ENCODE measurements around the gene DNAJC11.
"Not testable (repeated sequence)": the region's sequence is repeated elsewhere in the genome, so short reads cannot be mapped to it uniquely, and the experiment has no call there.

The DNAJC11 gene

GRCh38 chr1:6651909-6652308 lies 49.7 kb downstream of the DNAJC11 start:
- DNase-seq: no peak

GRCh38 chr1:6648556-6648955 lies 53.1 kb downstream of the DNAJC11 start:
- no peak for DNase-seq

DNA sequence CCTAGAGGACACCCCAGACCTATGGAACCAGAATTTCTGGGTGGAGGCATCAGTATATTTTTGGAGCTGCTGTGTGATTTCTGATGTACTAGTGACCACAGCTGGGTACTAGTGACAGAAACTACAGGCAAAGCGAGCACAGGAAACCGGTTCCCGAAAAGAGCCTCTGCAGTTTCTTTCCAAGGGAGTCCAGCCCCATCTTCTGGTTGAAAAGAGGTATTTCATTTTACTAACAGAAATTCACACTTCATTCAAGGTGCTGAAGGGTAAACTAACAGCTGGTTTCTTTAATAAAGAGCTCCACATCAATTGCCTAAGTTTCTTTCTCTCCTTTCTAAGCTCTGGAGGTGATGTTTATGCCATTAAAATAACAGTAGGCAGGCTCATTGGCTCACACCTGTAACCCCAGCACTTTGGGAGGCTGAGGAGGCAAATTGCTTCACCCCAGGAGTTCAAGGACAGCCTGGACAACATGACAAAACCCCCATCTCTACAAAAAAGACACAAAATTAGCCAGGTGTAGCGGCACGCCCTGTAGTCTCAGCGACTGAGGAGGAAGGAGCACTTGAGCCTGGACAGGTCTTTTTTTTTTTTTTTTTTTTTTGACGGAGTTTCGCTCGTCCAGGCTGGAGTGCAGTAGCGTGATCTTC lies 55.0 kb downstream of the DNAJC11 start:
- peak; percentile 11 for DNase-seq

DNA sequence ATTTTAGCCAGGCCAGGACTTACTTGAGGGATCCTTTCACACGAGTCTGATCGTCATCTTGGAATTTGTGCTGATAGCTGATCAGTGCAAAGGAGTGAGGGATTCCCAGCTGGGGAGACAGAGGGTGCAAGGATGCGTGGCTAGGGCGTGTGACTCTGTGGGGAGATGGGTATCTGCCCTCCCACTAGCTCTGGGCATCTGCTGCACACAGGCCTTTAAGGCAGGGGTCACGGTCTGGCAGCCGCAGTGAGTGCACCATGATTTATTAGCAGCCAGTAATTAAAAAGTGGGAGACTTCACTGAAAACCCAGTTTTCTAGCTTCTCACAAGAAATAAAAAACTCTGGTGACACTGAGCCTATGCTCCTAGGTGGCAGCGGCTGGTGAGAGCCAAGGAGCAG lies 56.6 kb downstream of the DNAJC11 start:
- DNase-seq: no peak

GRCh38 chr1:6640867-6641266 lies 60.7 kb downstream of the DNAJC11 start:
- DNase-seq: not testable (repeated sequence)

- DNase-seq: no peak
Measured at GRCh38 chr1:6638226-6638625, 63.4 kb downstream of the DNAJC11 start.

- DNase-seq: no peak
Measured at GRCh38 chr1:6637770-6638169, 63.8 kb downstream of the DNAJC11 start.

DNA sequence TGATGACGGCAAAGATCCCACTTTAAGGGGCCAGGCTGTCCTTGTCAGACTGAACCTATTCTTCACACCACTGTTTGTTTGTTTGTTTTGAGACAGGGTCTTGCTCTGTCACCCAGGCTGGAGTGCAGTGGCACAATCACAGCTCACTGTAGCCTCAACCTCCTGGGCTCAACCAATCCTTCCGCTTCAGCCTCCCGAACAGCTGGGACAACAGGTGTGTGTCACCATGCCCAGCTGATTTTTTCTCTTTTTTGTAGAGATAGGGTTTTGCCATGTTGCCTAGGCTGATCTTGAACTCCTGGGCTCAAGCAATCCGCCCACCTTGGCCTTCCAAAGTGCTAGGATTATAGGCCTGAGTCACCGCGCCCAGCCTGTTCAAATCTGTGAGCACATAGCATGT lies 64.8 kb downstream of the DNAJC11 start:
- DNase-seq: not testable (repeated sequence)

DNA sequence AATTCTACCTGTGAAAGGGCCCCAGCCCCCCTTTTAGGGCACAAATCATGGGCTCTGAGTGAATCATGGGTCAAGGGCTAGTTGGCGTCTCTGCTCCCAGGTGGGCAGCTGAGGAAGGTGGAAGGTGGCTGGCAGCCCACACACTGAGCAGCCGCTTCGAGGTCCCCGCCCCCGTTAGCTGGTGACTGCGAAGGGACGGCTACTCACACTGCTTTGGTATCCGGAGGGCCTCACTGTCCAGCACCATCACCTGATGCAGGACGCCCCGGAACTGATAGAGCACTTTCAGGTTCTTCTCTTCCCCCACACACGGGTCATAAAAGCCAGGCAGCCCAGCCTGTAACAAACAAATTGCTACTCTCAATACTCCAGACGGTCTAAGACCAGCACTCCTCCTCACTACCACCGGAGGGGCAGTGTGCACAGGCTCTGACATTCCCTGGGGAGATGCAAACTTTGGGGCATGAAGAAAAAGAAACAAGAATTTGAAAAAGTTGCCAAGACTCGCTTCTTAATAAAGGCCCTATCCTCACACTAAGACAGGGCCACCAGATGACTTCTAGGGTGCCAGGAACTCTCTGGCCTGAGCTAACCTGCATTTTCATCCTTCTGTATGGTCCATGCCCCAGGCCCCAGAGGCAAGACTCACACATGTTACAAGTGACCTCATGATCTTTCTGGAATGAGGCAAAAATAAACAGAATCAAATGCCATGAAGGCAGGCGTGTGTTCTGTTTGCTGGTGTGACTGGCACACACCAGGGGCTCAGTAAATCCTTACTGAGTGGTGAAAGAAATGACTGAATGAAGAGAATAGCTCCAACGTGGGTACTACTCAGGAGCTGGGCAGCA lies 65.5 kb downstream of the DNAJC11 start:
- no peak for DNase-seq

DNA sequence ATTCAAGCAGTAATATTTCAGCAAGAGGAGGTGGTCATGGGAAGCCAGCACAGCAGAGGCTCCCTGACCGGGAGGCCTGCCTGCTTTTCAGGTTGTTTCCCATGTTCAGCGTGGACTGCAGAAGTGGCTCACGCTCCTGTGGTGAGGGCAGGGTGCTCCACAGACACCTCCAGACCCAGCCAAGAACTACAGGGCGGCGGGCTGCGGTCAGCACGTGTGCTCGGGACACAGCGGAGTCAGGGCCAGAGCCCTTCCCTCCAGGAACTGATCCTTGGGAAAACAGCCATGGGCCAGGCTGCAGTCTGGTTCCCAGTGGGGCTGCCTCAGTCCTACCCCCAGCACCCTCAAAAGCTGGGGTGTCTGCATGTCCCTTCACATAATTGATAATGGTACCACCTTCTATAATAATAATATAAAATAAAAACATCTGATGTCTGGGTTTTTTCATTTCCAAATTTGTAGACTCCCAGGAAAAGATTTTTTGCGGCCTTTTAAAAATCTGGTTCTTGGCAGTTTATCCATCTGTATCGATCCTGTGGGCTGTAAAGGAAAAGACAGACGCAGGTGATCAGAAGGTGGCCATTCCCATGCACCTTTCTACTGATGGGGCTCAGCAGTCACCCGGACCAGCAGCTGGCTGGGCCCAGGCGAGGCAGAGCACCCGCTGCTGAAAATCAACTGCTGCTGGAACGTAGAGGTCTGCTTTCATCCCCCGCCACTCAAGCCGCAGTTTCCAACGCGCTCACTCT lies 66.3 kb downstream of the DNAJC11 start:
- no peak for DNase-seq

DNA sequence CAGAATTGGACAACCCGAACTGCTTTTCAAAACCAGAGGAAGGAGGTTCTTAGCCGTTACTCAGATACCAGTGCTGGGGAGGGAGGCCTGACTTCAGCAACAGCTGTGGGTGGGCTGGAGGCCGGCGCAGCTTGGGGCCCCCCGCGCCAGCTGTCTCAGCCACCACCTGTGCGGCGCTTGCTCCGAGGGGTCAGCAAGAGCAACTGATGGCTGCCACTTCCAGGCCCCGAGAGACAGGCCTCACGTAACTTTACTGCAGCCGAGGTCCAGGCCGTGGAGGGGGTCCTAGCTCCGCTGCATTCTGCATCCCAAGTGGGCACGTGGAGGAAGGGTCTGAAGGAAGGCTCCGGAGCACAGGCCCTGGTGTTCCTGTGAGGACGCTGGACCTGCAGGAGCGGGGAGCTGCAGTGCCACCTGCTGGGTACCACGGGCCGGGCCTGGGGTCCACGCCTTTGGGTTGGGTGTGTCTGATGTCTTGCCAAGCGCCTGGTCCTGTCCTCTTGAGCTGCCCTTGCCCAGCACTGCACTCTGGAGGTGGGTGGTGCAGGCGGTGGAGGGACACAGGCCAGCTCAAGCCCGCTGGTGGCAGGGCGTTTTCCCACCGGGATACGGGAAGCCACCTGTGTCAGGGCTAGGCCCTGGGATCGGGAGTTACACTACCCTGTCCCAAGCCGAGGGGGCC lies 67.1 kb downstream of the DNAJC11 start:
- DNase-seq: peak; percentile 44

DNA sequence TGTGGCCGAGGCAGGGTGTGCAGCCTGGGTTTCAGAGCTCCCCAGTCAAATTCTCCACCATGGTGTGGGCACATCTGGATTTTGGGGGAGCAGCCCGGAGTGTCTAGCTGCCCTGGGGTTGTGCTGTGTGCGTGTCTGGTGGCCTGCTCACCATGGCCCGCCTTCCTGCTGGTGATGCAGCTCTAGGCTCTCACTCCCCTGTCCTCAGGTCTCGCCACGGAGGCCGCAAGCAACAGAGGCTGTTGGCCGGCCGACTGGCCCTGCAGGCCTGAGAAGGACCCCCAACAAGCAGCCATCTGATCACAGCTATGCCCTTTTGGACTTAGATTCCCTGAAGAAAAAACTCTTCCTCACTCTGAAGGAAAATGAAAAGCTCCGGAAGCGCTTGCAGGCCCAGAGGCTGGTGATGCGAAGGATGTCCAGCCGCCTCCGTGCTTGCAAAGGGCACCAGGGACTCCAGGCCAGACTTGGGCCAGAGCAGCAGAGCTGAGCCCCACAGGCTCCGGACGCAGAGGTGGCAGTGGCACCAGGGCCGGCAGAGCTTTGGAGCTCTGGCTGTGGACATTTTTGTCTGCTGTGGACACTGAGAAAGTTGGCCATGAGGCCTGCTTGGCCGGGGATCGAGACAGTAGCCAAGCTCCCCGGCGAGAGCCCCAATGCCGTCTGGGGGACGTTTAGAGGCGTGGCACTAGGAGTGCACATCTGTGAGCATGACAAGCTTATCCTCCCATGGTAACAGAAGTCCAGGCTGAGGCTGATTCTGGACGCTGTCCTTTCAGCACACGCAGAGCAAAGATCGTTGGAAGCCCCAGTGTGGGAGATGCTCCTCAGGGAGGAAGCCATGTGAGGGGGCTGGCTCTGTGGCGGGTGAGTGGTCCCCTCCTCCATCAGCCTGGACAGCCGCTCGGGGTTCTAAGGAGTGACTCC lies 68.8 kb downstream of the DNAJC11 start:
- DNase-seq: no peak

- DNase-seq: no peak
Measured at GRCh38 chr1:6631058-6631457, 70.6 kb downstream of the DNAJC11 start.

- no peak for DNase-seq
Measured at GRCh38 chr1:6630027-6630426, 71.6 kb downstream of the DNAJC11 start.

DNA sequence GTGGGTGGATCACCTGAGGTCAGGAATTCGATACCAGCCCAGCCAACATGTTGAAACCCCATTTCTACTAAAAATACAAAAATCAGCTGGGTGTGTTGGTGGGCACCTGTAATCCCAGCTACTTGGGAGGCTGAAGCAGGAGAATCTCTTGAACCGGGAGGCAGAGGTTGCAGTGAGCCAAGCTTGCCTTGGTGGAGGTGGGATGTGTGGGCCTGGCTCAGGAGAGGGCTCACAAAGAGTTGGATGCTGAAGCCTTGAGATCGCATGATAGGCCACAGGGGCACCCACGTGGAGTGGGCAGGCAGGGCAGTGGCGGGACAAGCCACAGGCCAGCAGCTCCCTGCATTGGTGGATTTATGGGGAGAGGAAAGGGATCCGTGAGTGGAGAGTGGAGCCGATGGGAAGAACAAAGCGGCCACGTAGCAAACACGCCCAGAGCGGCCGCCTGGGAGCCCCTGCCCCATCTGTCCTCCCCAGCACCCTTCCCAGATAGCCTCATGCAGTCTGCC lies 72.6 kb downstream of the DNAJC11 start:
- DNase-seq: no peak

- DNase-seq: no peak
Measured at GRCh38 chr1:6627841-6628545, 73.6 kb downstream of the DNAJC11 start.

- no peak for DNase-seq
Measured at GRCh38 chr1:6627031-6627430, 74.6 kb downstream of the DNAJC11 start.

- peak; percentile 5 for DNase-seq
Measured at GRCh38 chr1:6625584-6626149, 75.9 kb downstream of the DNAJC11 start.

- DNase-seq: peak; percentile 88
Measured at GRCh38 chr1:6624710-6625583, 76.7 kb downstream of the DNAJC11 start, which contains the start of gene THAP3. THAP3 (plus strand) TSS chr1:6624868; CDS start chr1:6625219, 351 bp downstream.

Data from activated naive CD4-positive, alpha-beta T cell treated with Interleukin-2 at 50 U/mL for 16 hours (primary cell).